IMR-90 (cell line): Measurements from ENCODE around the gene ABCA4. TPM values are rescaled to one million over a fixed set of nuclear protein-coding genes. Genes with fewer than 3 reads are reported as not detected.

Experiments used
- ATAC-seq: fragments of 200-7000 bp; cut with Tn5 transposase; 2 replicates; pipeline ENCODE4 v1.9.1; 2020; ENCODE audit warnings: low read depth, mild to moderate bottlenecking, moderate library complexity
- BruUV-seq: library from RNA; stranded (reverse); fragments of 400-500 nt; replicated peaks from 2 replicates; lab custom pipeline; 2021; lab: Mats Ljungman, UMichigan
- CTCF ChIA-PET: fragments of 300-600 bp; formaldehyde crosslinking; extraction: SDS; loops from one replicate; lab custom pipeline; 2021; ENCODE audit warnings: antibody characterized with exemption; lab: Yijun Ruan, JAX
- POLR2A ChIA-PET: fragments of 300-600 bp; sonication (Branson Sonifier 250); formaldehyde crosslinking; loops from one replicate; lab custom pipeline; 2022; ENCODE audit warnings: antibody characterized with exemption; ENCODE audit not compliant: unreplicated experiment; lab: Charles Lee
- DNase-seq: peaks from one replicate; pipeline ENCODE4 v3.0.0; 2013
- H2AFZ ChIP-seq: replicated peaks from 2 replicates; pipeline ENCODE3; 2013; ENCODE audit warnings: low read length, mild to moderate bottlenecking; ENCODE audit not compliant: poor library complexity
- H2AK5ac ChIP-seq: 2 replicates; pipeline ENCODE4 v1.6.1; 2013; ENCODE audit warnings: low read depth, low read length, inconsistent platforms
- H2AK9ac ChIP-seq: replicated peaks from 2 replicates; pipeline ENCODE3; 2013; ENCODE audit warnings: mild to moderate bottlenecking, low read depth, low read length, moderate library complexity; ENCODE audit not compliant: poor library complexity
- H2BK120ac ChIP-seq: 2 replicates; pipeline ENCODE4 v1.6.1; 2013; ENCODE audit warnings: low read depth, low read length, inconsistent platforms
- H2BK15ac ChIP-seq: 3 replicates; pipeline ENCODE4 v1.6.1; 2013; ENCODE audit warnings: low read depth, low read length, inconsistent platforms
- H2BK20ac ChIP-seq: 2 replicates; pipeline ENCODE4 v1.6.1; 2013; ENCODE audit warnings: low read depth, mild to moderate bottlenecking, inconsistent platforms, low read length, moderate library complexity
- H2BK5ac ChIP-seq: 2 replicates; pipeline ENCODE4 v1.6.1; 2013; ENCODE audit warnings: mild to moderate bottlenecking, low read depth, low read length, inconsistent platforms; ENCODE audit not compliant: poor library complexity, severe bottlenecking
- H3K14ac ChIP-seq: replicated peaks from 2 replicates; pipeline ENCODE4 v1.6.1; 2013; ENCODE audit warnings: low read depth, low read length, inconsistent platforms
- H3K18ac ChIP-seq: 2 replicates; pipeline ENCODE4 v1.6.1; 2013; ENCODE audit warnings: low read depth, low read length, control low read depth
- H3K23ac ChIP-seq: 2 replicates; pipeline ENCODE4 v1.6.1; 2013; ENCODE audit warnings: low read depth, low read length, inconsistent platforms
- H3K27ac ChIP-seq: 2 replicates; pipeline ENCODE4 v1.5.1; 2013; ENCODE audit warnings: mild to moderate bottlenecking, control low read depth, low read length; ENCODE audit not compliant: insufficient read depth
- H3K27me3 ChIP-seq: 2 replicates; pipeline ENCODE4 v1.6.1; 2013; ENCODE audit warnings: low read length; ENCODE audit not compliant: control insufficient read depth, insufficient read depth
- H3K36me3 ChIP-seq: 2 replicates; pipeline ENCODE4 v1.6.1; 2013; ENCODE audit warnings: low read length, mixed read lengths; ENCODE audit not compliant: control insufficient read depth, insufficient read depth
- H3K4ac ChIP-seq: 2 replicates; pipeline ENCODE4 v1.6.1; 2013; ENCODE audit warnings: low read depth, low read length, inconsistent platforms
- H3K4me1 ChIP-seq: 2 replicates; pipeline ENCODE4 v1.6.1; 2013; ENCODE audit warnings: low read length, mixed read lengths; ENCODE audit not compliant: control insufficient read depth, insufficient read depth
- H3K4me2 ChIP-seq: 2 replicates; pipeline ENCODE4 v1.6.1; 2013; ENCODE audit warnings: low read depth, mild to moderate bottlenecking, control low read depth, low read length, moderate library complexity
- H3K4me3 ChIP-seq: 2 replicates; pipeline ENCODE4 v1.5.1; 2013; ENCODE audit warnings: low read depth, mild to moderate bottlenecking, control low read depth, low read length, moderate library complexity; ENCODE audit not compliant: insufficient read depth
- H3K56ac ChIP-seq: 2 replicates; pipeline ENCODE4 v1.6.1; 2013; ENCODE audit warnings: low read length, inconsistent platforms; ENCODE audit not compliant: insufficient read depth; ENCODE audit errors: extremely low read depth
- H3K79me1 ChIP-seq, 2 experiments: 2 replicates each; pipeline ENCODE4 v1.6.1; 2013; ENCODE audit warnings: low read length in 2 of 2, inconsistent platforms in 1 of 2, low read depth in 1 of 2
- H3K9ac ChIP-seq: 2 replicates; pipeline ENCODE4 v1.6.1; 2013; ENCODE audit warnings: low read depth, low read length, control low read depth
- H3K9me1 ChIP-seq: 2 replicates; pipeline ENCODE4 v1.6.1; 2013; ENCODE audit warnings: low read length, inconsistent platforms; ENCODE audit not compliant: insufficient read depth
- H3K9me3 ChIP-seq: 2 replicates; pipeline ENCODE4 v1.6.1; 2013; ENCODE audit warnings: low read length; ENCODE audit not compliant: control insufficient read depth, insufficient read depth
- H4K20me1 ChIP-seq: 2 replicates; pipeline ENCODE4 v1.6.1; 2013; ENCODE audit warnings: low read length, inconsistent platforms; ENCODE audit not compliant: insufficient read depth
- H4K5ac ChIP-seq: 2 replicates; pipeline ENCODE4 v1.6.1; 2013; ENCODE audit warnings: mild to moderate bottlenecking, low read depth, low read length, control low read depth
- H4K8ac ChIP-seq, 2 experiments: 2 replicates each; pipeline ENCODE4 v1.6.1; 2013; ENCODE audit warnings: low read depth in 2 of 2, low read length in 2 of 2, control low read depth in 1 of 2, inconsistent platforms in 1 of 2
- H4K91ac ChIP-seq: 2 replicates; pipeline ENCODE4 v1.6.1; 2013; ENCODE audit warnings: low read depth, low read length, inconsistent platforms; ENCODE audit not compliant: insufficient read depth
- CEBPB ChIP-seq: IDR thresholded peaks from 2 replicates; pipeline ENCODE4 v1.6.1; 2012; ENCODE audit warnings: low read depth, low read length, improper control_type of control experiment
- FOS ChIP-seq: fragments of 150-350 bp; IDR thresholded peaks from 2 replicates; pipeline ENCODE4 v1.6.1; 2016; ENCODE audit warnings: low read depth, low read length
- SMC3 ChIP-seq: fragments of 150-350 bp; IDR thresholded peaks from 2 replicates; pipeline ENCODE4 v1.6.1; 2016; ENCODE audit warnings: low read depth, mild to moderate bottlenecking, antibody characterized with exemption, low read length, moderate library complexity
- WGBS, 2 experiments: methylation state at CpG; one replicate each; pipeline versions ENCODE4 v1.1.5 to v1.1.7; 2013; ENCODE audit warnings: missing lambda C conversion rate in 2 of 2; ENCODE audit not compliant: insufficient read length in 1 of 2; ENCODE audit errors: extremely low coverage in 2 of 2; 5-methylcytosine and 5-hydroxymethylcytosine counted together
- dilution Hi-C: fragments of 300-500 bp; cut with HindIII; formaldehyde crosslinking; loops from one replicate; pipeline ENCODE4 v1.14.3; 2018; ENCODE audit warnings: low sequenced_read_pairs; ENCODE audit not compliant: unreplicated experiment
- in situ Hi-C: fragments of 300-500 bp; cut with MboI; formaldehyde crosslinking; loops from 3 replicates; pipeline ENCODE4 v1.14.3; 2019; ENCODE audit warnings: low sequenced_read_pairs, inconsistent platforms, mixed read lengths
- intact Hi-C: fragments of 100-400 bp; cut with micrococcal nuclease; formaldehyde crosslinking; loops from 2 replicates; pipeline ENCODE4 v1.10.0; 2022
- polyA plus RNA-seq, 3 experiments: library from polyadenylated mRNA; depleted of rRNA; stranded (reverse); fragments of >200 nt; gene quantifications; 2 replicates each; pipeline ENCODE4 v1.2.3, GENCODE V29; 2012; ENCODE audit warnings: low replicate concordance in 1 of 3
- total RNA-seq: library from RNA; depleted of rRNA; stranded (reverse); fragments of >200 nt; gene quantifications from 2 replicates; pipeline ENCODE4 v1.2.3, GENCODE V29; 2012
- TF ChIP-seq, protein P1 (sequence below): fragments of 150-350 bp; IDR thresholded peaks from 2 replicates; pipeline ENCODE4 v1.6.1; 2016; ENCODE audit warnings: low read depth, mild to moderate bottlenecking, low read length, moderate library complexity, borderline replicate concordance

The ABCA4 gene
- total and polyA plus RNA-seq, 2 of the 4 experiments (the other 2 are of a cell fraction) = under 0.01 to 0.36 TPM

- Histone ChIP-seq H2BK120ac (no peak overlapping the region), H3K9ac (no peak overlapping the region), H4K20me1 (no peaks in the 10 kb centered on the region), H3K18ac (no peak overlapping the region), H3K36me3 (no peaks in the 10 kb centered on the region), H3K79me1 (no peaks in the 10 kb centered on the region), H3K56ac (no peak overlapping the region), H4K8ac (no peak overlapping the region), H2BK15ac (no peak overlapping the region), H4K91ac (no peak overlapping the region), H2BK20ac (no peak overlapping the region), H3K14ac (no peak overlapping the region), H3K4me2 (no peak overlapping the region), H3K27ac (no peak overlapping the region), H3K4ac (no peak overlapping the region), H3K23ac (no peak overlapping the region), H2AFZ (no peak overlapping the region), H4K5ac (no peak overlapping the region), H3K9me3 (no peaks in the 10 kb centered on the region), H3K9me1 (no peaks in the 10 kb centered on the region), H2AK9ac (no peak overlapping the region), H3K4me1 (peaks cover 4% of the 10 kb centered on the region; the same call in 1 of the 2 replicates), H3K4me3 (no peak overlapping the region), H2AK5ac (no peak overlapping the region), H2BK5ac (no peak overlapping the region), H3K27me3 (no peaks in the 10 kb centered on the region; the same call in 1 of the 2 replicates)
- CTCF ChIA-PET = interaction anchor here (1.4 kb wide), 1 partner anchor 194 kb away, joined by 7 read pairs; no protein-coding TSS in a partner anchor
- POLR2A ChIA-PET = no interaction called here
- dilution Hi-C loops (no loop called here), in situ Hi-C loops (no loop called here), intact Hi-C loops (loop anchor here (5.0 kb wide), 1 partner anchor 35 kb away; no protein-coding TSS in a partner anchor)
- no TSS peak for BruUV-seq
- TF ChIP-seq, protein P1, sequence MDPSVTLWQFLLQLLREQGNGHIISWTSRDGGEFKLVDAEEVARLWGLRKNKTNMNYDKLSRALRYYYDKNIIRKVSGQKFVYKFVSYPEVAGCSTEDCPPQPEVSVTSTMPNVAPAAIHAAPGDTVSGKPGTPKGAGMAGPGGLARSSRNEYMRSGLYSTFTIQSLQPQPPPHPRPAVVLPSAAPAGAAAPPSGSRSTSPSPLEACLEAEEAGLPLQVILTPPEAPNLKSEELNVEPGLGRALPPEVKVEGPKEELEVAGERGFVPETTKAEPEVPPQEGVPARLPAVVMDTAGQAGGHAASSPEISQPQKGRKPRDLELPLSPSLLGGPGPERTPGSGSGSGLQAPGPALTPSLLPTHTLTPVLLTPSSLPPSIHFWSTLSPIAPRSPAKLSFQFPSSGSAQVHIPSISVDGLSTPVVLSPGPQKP = no peak
- no peak for TF ChIP-seq CEBPB
- TF ChIP-seq SMC3 = no peak
- TF ChIP-seq FOS = no peak
- DNase-seq (no peak), ATAC-seq (no peak)
- no CpG with 5 or more reads among the region's 2 CpGs for WGBS, 2 experiments
Measured at GRCh38 chr1:94142583-94142982, 21.6 kb upstream of the ABCA4 start.
